Pons (tissue), 1 donor: ENCODE results near the gene TAS2R5.
"Not testable (repeated sequence)": the region's sequence is repeated elsewhere in the genome, so short reads cannot be mapped to it uniquely, and the experiment has no call there.

ENCODE experiments used
- DNase-seq: peaks from one replicate; pipeline ENCODE4 v3.0.0-alpha.2; 2016; ENCODE audit warnings: low spot score

The TAS2R5 gene, protein sequence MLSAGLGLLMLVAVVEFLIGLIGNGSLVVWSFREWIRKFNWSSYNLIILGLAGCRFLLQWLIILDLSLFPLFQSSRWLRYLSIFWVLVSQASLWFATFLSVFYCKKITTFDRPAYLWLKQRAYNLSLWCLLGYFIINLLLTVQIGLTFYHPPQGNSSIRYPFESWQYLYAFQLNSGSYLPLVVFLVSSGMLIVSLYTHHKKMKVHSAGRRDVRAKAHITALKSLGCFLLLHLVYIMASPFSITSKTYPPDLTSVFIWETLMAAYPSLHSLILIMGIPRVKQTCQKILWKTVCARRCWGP

GRCh38 chr7:141789917-141790316 lies at the start of gene TAS2R5:
Gene TAS2R5 (plus strand): TSS chr7:141790217. CDS start chr7:141790362, 145 bp downstream.
- no peak for DNase-seq

DNA sequence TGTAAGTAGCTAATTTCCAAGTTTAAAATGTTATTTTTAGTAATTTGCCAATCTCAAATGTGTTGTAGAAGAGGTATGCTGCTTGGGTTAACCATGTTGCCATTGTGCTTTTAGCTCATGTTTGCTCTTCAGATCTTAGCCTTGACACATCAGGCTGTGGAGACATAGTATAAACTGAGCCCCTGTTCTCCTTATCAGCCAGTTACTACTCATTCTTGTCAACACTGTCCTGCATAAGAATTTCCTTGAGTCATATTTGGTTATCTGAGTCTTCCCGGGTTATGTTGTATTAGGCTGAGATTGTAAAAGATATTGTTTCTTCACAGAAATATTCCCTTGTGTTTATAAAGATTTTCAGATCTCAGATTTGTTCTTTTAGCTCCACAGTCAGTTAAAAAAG lies 47.8 kb upstream of the TAS2R5 start:
- no peak for DNase-seq

DNA sequence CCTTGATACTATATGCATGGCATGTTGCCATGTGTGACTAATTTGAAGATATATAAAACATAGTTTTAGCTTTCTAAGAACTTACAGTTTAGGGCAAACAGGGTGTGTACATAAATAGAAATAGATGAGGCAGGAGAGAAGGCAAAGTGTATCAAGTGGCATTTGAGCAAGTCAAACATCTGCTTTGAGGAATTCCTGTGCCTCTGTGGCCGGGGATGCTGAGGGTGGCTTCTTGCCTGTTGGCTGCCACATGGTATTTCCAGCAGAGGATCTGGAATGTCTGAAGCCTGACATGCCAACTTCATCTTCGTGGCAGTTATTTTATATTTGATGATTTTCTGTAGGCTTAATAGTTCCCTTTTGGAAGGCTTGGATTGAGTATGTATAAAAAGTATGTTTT lies 45.9 kb upstream of the TAS2R5 start:
- no peak for DNase-seq

- DNase-seq: no peak
Measured at GRCh38 chr7:141748396-141748795, 41.6 kb upstream of the TAS2R5 start.

DNA sequence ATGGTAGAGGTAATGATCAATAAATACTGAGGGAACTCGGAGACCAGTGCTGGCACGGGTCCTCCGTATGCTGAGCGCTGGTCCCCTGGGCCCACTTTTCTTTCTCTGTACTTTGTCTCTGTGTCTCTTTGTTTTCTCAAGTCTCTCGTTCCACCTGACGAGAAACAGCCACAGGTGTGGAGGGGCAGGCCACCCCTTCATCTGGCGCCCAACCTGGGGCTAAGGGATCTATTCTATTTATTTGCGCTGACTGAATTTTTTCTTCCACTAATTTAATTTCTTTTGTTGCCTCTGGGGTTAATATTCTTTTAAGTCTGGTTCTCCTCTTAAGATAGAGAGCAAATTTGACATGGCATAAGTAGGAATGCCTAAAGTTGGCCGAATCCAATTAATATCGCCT lies 38.1 kb upstream of the TAS2R5 start:
- not testable (repeated sequence) for DNase-seq

GRCh38 chr7:141752634-141753033 lies 37.4 kb upstream of the TAS2R5 start:
- no peak for DNase-seq

GRCh38 chr7:141754939-141755338 lies 35.1 kb upstream of the TAS2R5 start:
- DNase-seq: peak; percentile 9

GRCh38 chr7:141763797-141764196 lies 26.2 kb upstream of the TAS2R5 start, which contains the start of gene TAS2R3:
Gene TAS2R3 (plus strand): TSS chr7:141764097. CDS start chr7:141764159, 62 bp downstream.
- DNase-seq: no peak

- not testable (repeated sequence) for DNase-seq
Measured at GRCh38 chr7:141770083-141770583, 19.9 kb upstream of the TAS2R5 start.

DNA sequence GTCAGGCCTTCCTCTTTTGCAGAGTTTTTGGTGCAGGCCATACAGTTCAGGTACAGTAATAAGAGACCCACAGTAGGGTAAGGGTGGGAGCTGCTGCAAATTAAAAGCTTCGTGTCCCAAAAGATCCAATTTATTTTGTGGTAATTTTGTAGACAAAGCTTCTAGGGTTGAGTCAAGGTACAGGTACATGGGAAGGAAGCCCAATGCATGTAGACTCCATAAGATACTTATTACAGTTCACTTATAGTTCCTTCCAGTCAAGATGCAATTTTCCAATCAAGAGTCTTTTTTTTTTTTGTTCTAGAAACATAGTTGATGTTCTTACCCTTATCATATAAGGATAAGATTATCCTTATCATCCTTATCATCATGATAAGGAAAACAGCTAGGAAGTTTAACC lies 13.6 kb upstream of the TAS2R5 start, which contains the start of gene TAS2R4:
TSS of gene TAS2R4 (plus strand) at position 301 of the 400 bp plus-strand sequence. CDS start 1,815 bp downstream, outside the sequence.
- DNase-seq: no peak

DNA sequence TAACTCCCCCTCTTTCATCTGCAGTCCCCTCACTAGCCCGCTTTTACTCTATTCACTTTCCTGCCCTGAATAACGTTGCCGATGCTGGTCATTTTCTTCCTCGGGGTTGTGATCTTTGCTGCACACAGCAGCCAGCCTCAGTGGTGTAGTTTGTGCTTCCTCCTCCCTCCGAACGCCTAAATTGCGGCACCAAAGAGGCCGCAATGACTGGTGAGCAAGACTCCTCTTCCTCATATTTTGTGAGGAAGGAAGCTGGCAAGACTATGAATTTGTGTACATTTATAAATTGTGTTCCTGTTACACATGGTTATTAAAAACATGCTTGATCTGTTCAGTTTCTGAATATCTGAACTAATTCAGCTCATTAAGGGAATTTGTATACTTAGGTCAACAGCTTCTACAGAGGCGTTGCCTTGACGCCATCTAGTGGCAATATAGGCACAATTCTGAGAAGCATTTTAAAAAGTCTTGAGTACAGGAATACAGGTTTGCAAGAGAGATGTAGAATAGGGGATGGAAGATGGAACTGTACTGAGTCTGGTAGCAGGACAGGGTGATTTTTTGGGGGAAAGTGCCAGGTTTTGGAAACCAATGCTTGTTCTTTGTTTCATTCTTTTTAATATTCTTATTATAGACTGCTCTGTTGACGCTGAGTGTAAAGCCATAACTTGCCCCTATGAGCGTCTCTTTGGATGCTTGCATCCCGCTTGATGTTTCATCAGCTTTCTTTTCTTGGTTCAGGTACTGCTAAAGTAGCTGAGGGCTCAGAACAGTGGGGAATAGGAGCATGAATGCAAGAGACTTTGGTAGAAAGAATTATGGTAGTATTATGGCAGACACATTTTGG lies 4.1 kb upstream of the TAS2R5 start:
- peak; percentile 76 for DNase-seq

GRCh38 chr7:141788296-141788695 lies 1.7 kb upstream of the TAS2R5 start:
- no peak for DNase-seq

DNA sequence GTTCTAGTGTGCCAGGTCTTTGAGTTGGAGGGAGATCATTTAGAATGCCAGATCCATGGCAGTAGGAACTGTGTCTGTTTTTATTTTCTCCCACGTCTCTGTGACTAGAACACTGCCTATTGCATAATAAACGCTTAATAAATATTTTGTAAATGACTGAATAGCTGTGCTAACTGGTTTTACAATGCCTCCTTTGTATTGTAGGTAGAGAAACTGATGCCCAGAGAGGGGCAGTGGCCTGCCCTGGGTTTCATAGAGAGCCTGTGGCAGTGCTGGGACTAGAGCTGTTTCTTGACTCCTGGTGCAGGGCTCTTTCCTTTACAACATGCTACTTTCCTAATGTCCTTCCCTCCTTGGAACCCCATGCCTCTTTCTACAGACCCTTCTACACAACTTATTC lies 2.5 kb downstream of the TAS2R5 start:
- no peak for DNase-seq

GRCh38 chr7:141820067-141820466 lies 30.1 kb downstream of the TAS2R5 start:
- no peak for DNase-seq

GRCh38 chr7:141822432-141822831 lies 32.4 kb downstream of the TAS2R5 start:
- not testable (repeated sequence) for DNase-seq

GRCh38 chr7:141837683-141838082 lies 47.7 kb downstream of the TAS2R5 start:
- no peak for DNase-seq

GRCh38 chr7:141838581-141838980 lies 48.6 kb downstream of the TAS2R5 start:
- DNase-seq: no peak

DNA sequence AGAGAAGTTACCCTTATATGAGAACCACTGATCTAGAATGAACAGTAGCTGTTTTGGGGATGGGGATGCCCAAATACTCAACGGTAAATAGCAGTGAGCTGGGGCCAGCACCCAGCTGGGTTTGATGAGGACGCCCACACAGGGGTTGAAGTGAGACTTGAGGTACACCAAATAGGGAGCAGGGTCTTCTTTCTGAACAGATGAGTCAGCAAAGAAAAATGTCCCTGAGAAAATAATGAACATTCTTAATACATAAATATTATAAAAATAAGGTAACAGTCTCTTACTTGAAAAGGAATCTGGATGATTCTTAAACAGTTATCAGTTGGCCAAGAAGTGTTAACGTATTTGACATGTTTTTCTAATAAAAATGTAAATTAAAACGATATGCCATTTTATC lies 49.2 kb downstream of the TAS2R5 start:
- DNase-seq: no peak

GRCh38 chr7:141840708-141841107 lies 50.7 kb downstream of the TAS2R5 start:
- no peak for DNase-seq
